PC-3 (cell line): Measurements from ENCODE around the gene ZFYVE28.

Source experiments
- CTCF ChIP-seq: fragments of 300-600 bp; sonication (generic); conservative IDR thresholded peaks from 2 replicates; pipeline ENCODE4 v1.5.1; 2017; ENCODE audit warnings: antibody characterized with exemption, low read depth, mild to moderate bottlenecking, low read length
- EZH2 ChIP-seq: fragments of 300-600 bp; sonication (generic); IDR thresholded peaks from one replicate; pipeline ENCODE4 v1.6.1; 2017; ENCODE audit warnings: antibody characterized with exemption, mild to moderate bottlenecking, low read length; ENCODE audit not compliant: unreplicated experiment
- EZH2phosphoT487 ChIP-seq: fragments of 300-600 bp; sonication (generic); IDR thresholded peaks from 2 replicates; pipeline ENCODE4 v1.6.1; 2018; ENCODE audit warnings: mild to moderate bottlenecking, antibody characterized with exemption, low read length, borderline replicate concordance

- no peak for TF ChIP-seq CTCF
- no peak for TF ChIP-seq EZH2phosphoT487
- TF ChIP-seq EZH2 = no peak
These were observed 25.7 kb upstream of the ZFYVE28 start for GRCh38 chr4:2443956-2444740.
